GOT3 (cell line): ENCODE measurements around the gene PRTFDC1.
"Not testable (repeated sequence)": the region's sequence is repeated elsewhere in the genome, so short reads cannot be mapped to it uniquely, and the experiment has no call there.

ENCODE experiments used
- DNase-seq: peaks from one replicate; lab custom pipeline; 2025; ENCODE audit warnings: mixed read lengths; lab: John Stamatoyannopoulos, UW

The PRTFDC1 gene

DNA sequence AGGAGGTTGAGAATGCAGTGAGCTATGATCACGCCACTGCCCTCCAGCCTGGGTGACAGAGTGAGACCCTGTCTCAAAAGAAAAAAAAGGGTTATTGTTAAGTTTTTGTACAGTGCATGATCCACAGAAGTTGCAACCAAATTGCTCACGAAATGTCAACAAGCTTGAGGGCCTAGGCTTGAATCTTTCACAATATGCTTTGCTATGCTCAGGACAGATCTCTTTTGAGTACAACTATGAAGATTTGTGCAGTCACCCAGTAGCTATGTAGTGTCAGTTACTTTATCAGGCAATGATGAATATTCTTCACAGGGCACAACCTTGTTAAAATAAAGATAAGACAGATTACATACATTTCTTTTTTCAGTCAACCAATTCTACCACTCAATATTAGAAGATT lies 109.2 kb downstream of the PRTFDC1 start:
- DNase-seq: no peak

DNA sequence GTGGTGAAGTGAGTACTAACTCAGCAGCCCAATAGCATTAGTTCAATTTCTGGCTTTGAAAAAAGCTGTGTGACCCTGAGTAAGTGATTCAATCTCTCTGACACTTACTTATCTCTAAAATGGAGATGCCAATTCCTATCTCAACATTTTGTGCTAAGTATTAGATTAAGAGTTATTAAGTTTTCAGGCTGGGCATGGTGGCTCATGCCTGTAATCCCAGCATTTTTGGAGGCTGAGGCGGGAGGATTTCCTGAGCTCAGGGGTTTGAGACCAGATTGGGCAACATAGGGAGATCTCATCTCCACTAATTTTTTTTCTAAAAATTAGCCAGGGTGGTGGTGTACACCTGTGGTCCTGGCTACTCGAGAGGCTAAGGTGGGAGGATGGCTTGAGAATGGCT lies 109.5 kb downstream of the PRTFDC1 start:
- no peak for DNase-seq

DNA sequence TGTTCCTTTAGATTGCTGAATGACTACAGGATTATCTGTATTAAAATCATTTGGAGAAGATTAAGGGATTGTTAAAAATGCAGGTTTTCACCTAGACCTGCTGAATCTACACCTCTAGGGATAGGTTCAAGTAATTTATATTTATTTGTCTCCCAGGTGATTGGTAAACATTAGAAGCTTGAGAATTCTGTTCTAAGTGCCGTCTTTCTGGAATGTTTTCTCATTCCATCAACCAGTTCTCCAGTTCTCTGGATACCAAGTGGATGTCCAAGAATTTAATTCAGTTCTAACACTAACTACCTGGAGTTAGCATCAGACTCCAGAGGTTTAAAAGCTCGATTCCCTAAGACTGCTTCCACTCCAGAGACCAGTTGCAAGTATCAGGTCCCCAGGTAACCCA lies 110.9 kb downstream of the PRTFDC1 start:
- no peak for DNase-seq

DNA sequence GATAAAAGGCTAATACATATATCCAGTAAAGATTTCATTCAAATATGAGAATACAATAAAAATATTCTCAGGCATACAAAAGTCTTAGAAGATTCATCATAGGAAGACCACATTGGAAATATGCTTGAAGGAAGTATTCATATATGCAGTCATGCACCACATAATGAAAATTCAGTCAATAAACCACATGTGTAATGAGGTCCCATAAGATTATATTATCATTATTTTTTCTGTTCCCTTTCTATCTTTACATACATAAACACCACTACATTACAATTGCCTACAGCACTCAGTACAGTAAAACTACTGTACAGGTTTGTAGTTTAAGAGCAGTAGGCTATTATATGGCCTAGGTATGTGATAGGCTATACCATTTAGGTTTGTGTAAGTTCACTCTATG lies 111.6 kb downstream of the PRTFDC1 start:
- no peak for DNase-seq

DNA sequence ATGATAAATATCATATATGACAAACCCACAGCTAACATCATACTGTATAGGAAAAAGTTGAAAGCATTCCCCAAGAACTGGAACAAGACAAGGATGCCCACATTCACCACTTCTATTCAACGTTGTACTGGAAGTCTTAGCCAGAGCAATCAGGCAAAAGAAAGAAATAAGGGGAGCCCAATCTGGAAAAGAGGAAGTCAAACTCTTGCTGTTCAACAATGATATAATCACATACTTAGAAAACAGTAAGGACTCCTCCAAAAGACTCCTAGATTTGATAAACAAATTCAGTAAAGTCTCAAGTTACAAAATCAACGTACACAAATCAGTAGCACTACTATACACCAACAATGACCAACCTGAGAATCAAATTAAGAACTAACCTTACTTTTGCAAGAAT lies 114.6 kb downstream of the PRTFDC1 start:
- not testable (repeated sequence) for DNase-seq

DNA sequence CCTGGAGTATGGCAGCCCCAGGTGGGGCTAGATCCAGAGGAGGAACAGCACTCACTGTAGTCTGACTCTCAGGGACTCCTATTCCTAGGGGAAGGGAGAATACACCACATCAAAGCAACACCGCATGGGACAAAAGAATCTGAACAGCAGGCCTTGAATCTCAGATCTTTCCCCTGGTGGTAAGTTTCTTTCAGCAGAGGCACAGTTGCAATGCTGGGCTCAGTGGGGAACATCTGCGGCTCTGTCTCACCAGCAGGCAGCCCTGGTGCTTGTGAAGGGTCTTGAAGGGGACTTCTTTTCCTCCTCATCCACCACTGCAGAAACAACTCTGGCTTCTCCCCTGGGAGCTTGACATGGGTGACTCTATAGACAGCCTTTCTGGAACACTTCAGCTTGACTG lies 117.5 kb downstream of the PRTFDC1 start:
- no peak for DNase-seq

DNA sequence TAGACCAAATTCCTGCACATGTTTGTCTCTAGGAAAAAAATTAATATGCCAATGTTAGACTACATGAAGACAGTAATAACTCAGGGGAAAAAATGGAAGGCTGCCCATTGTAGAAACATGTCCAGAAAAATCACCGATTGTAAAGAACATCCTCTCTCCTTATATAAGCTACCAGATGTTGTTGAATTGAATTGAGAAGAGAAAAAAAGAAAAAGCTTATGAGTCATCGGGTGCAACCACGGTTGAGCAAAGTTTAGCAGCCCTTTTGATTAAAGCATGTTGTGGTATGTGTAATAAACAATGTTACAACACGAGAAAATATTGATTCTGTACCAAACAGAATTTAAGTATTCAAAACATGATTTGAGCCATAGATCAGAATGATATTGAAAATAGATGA lies 126.4 kb downstream of the PRTFDC1 start:
- no peak for DNase-seq

DNA sequence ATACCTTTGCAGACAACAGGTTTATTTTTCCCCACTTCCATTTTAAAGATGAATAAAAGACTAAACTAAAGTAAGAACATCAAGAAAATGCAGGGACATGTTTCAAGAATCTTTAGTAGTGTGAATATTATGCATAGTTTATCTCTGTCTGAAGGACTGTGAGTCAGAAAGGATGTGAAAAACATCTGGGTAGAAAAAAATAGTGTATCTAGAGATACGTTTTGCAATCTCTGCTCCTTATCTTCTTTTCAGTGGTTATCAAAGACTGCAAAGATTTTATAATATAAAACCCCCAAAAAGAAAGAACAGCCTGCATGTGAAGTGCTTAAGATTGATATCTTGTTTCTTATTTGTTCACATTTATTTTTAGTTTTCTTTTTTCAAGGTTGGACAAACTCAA lies 126.9 kb downstream of the PRTFDC1 start:
- no peak for DNase-seq

DNA sequence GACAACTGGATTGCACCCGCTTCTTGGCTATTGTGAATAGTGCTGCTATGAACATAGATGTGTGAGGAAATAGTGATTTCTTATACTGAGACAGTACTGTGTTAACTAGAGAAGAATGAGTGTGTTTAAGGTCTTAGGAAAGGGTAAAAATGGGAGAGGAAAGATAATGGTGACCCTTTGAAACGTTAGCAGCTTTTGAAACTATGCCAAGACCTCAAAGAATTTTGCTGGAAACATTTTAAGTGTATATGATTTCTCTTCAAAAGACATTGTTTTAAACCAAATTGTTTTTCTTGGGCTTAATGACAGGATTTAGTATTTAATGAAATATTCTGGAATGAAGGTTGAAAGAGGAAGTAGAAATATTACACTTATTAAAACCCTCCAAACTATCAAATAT lies 127.9 kb downstream of the PRTFDC1 start:
- DNase-seq: no peak

DNA sequence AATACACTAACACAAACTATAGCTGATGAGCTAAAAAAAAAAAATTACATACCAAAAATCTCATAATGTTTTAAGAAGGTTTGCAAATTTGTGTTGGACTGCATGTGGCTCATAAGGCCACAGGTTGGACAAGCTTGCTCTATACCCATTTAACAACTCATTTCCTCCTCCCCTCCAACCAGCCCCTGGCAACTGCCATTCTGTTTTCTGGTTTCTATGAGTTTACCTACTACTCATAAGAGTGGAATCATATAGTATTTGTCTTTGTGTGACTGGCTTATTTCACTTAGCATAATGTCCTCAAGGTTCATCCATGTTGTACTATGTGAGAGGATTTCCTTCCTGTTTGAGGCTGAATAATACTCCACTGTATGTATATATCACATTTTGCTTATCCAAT lies 128.3 kb downstream of the PRTFDC1 start:
- no peak for DNase-seq

DNA sequence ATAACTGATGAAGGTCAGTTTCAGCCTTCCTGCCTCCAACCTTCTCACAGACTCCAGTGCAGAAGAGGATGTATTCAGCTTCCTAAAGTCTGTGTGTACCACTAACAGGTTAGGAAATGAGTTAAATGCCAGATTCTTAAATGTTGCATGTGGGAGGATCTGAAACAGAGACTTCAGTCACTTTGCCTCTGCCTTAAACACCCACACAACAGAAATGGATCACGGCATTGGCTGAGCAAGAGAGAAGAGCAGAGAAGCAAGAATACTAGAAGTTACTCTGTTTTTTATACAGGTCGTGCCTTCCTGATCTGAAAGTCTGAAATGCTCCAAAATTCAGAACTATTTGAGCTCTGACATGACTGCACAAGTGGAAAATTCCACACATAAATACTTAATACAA lies 129.8 kb downstream of the PRTFDC1 start:
- DNase-seq: no peak

DNA sequence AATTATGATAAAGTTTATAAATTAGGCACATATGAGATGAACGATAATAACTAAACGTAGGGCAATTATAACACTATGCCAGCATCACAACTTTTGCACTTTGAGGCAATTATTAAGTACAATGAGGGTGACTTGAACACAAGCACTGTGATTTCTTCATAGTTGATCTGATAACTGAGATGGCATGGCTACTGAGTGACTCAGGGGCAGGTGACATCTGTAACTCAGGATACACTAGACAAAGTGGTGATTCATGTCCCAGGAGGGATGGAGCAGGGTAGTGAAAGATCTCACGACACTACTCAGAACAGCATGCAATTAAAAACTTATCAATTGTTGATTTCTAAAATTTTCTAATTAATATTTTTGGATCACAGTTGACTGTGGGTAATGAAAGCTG lies 130.4 kb downstream of the PRTFDC1 start:
- DNase-seq: no peak

DNA sequence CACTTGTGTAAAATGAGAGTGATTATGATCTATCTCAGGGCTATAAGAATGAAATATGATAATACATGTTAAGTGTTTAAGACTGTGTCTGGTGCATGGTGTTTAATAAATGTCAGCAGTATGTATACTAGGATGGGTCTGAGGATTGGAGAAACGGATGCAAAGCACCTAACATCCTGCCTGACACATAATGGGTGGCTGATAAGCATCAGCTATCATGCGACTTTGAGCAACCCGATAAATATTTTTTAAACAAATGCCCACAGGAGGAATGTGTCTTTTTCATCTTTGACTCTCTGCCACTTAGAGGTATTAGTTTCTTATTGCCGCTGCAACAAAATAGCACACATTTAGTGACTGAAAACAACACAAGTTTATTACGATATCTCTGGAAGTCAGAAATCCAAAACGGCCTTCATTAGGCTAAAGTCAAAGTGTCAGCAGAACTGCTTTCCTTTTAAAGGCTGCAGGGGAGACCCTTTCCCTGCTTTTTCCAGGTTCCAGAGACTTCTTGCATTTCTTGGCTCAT lies 135.5 kb downstream of the PRTFDC1 start:
- no peak for DNase-seq

DNA sequence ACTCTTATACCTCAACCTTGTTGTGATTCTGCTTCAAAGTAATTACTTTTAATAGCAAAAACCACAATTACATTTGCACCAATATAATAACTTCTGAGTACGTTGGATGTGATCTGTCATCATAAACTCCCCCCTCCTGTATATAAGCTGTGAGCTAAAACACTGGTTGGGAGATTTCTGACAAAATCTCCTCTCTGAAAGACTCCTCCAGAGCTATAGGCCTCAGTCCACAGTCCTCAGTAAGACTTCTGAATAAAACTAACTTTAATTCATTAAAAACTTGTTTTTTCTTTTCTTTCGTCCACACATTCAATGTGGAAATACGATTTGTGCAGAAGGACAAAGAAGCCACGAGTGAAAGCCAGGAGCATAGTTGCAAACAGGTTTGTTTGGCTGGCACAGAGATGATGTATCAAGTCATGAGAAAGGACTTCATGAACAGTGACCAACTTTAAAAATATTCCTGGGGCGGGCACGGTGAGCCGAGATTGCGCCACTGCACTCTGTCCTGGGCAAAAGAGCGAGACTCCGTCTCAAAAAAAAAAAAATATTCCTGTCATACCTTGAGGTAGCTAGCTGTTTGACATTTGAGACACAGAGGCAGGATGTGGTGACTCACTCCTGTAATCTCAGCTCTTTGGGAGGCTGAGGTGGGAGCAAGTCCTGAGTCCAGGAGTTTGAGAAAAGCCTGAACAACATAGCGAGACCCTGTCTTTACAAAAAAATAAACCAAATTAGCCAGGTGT lies 137.7 kb downstream of the PRTFDC1 start:
- DNase-seq: no peak

DNA sequence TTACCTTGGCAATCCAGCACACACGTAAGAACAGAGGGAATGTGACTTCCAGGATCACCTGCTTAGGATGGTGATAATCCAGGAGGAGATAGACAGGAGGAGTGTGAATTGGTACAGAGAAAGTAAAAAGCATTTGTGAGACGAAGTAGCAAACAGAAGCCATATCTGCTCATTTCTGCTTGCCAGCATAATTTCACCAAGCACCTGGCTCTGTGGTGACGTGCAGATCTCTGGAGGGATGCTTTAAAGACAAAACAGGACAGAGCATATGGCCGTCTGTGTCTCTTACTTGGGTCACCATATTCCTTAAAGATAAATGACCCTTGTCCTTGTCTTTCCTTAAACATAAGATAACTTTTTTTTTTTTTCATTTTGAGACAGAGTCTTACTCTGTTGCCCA lies 138.6 kb downstream of the PRTFDC1 start:
- no peak for DNase-seq

DNA sequence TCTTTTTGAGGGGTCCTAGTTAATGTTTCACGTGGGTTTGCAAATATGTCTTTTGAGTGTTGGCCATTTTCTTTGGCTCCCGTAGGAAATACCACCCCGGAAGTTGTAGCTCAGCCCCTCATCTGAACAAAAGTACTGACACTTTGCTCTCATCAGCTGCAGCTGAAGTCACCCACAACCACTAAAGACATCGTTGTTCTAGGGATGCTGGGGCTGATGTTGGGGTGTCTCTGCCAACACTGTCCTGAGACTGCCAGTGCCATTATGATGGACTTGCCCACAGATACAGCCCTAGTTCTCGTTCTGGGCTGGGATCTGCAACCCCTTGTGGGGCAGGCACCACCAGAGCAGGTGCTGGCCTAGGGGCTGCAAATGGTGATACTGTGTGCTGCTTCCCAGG lies 146.1 kb downstream of the PRTFDC1 start:
- no peak for DNase-seq

DNA sequence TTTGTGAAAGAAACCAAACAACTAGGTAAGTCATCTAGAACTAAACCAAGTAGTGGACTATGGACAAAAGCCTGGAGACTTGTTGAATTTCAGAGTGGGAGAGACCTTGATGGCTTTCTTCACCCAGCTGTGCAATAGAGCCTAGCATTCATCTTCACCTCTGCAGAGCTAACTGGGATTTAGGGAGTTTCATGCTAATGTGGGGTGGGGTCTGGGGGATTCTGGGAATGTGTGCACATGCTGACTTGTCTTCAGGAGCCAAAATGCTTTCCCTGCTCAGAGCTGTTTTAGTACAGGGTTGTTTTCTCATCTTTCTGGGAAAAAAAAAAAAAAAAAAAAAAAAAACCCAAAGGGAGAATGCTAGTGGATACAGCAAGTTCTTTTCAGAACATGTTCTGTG lies 147.4 kb downstream of the PRTFDC1 start:
- no peak for DNase-seq

DNA sequence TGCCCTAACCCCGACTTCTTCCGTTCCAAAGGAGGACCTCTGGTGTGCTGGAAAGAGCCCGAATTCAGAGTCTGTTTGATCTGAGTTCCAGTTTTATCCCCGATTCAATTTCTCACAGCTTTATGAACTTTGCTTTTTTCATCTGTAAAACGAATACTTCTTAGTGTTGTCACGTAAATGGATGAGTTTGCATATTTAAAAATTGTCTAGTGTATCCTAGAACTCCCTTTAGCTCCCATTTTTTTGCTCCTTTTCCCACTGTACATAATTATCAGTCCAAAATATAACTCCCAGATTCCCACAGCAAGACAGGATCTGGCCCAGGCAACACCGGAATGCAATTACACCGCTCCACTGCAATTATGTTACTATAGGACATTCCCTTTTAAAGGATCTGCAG lies 148.0 kb downstream of the PRTFDC1 start:
- DNase-seq: no peak

DNA sequence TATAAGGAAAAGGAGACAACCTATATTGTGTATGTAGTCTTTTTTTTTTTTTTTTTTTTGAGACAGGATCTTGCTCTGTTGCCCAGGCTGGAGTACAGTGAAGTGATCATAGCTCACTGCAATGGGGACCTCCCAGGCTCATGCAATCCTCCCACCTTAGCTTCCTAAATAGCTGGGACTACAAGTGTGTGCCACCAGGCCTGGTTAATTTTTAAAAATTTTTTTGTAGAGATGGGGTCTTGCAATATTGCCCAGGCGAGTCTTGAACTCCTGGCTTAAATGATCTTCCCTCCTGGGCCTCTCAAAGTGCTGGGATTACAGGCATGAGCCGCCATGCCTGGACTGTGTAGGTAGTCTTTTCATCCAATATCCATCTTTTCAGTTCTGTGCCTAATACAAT lies 150.0 kb downstream of the PRTFDC1 start:
- no peak for DNase-seq

DNA sequence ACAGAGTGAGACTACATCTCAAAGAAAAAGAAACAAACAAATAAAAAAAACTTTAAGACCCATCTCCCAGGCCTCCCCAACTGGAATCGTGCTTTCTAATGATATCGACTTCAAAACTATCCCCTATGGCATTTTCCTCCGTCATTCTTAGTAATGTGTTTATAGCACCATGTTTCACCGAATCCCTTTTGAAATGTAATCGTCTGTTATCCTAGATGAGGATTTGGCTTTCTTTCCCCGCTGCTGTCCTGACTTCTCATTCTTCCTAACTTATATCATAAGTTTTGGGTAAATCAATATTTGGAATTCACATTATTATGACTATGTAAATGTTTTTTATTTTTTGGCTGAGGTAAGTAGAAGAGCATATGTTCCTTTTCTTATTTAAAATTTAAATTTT lies 151.5 kb downstream of the PRTFDC1 start:
- no peak for DNase-seq
